Parathyroid adenoma (tissue), 2 donors: ENCODE measurements around the gene MUC20.
"Not testable (repeated sequence)": the region's sequence is repeated elsewhere in the genome, so short reads cannot be mapped to it uniquely, and the experiment has no call there.

Source experiments
- H2AFZ ChIP-seq: fragments of 300-600 bp; sonication (generic); one replicate; pipeline ENCODE4 v1.7.0; 2017; ENCODE audit warnings: antibody characterized with exemption, mild to moderate bottlenecking
- H3K27ac ChIP-seq: fragments of 300-600 bp; sonication (generic); one replicate; pipeline ENCODE4 v1.7.0; 2017
- H3K27me3 ChIP-seq: fragments of 300-600 bp; sonication (generic); one replicate; pipeline ENCODE4 v1.7.0; 2017; ENCODE audit warnings: low read length; ENCODE audit not compliant: control insufficient read depth, insufficient read depth
- H3K36me3 ChIP-seq: fragments of 300-600 bp; sonication (generic); one replicate; pipeline ENCODE4 v1.7.0; 2017; ENCODE audit warnings: low read length; ENCODE audit not compliant: control insufficient read depth, insufficient read depth
- H3K4me1 ChIP-seq: fragments of 300-600 bp; sonication (generic); one replicate; pipeline ENCODE4 v1.7.0; 2017; ENCODE audit warnings: control low read depth
- H3K4me2 ChIP-seq: fragments of 300-600 bp; sonication (generic); one replicate; pipeline ENCODE4 v1.7.0; 2017; ENCODE audit warnings: low read length
- H3K4me3 ChIP-seq: fragments of 300-600 bp; sonication (generic); one replicate; pipeline ENCODE4 v1.7.0; 2017; ENCODE audit warnings: low read depth, low read length
- H3K79me2 ChIP-seq: fragments of 300-600 bp; sonication (generic); one replicate; pipeline ENCODE4 v1.7.0; 2017; ENCODE audit warnings: control low read depth
- H3K9ac ChIP-seq: fragments of 300-600 bp; sonication (generic); one replicate; pipeline ENCODE4 v1.7.0; 2017; ENCODE audit warnings: mild to moderate bottlenecking
- H3K9me3 ChIP-seq: fragments of 300-600 bp; sonication (generic); one replicate; pipeline ENCODE4 v1.7.0; 2017; ENCODE audit warnings: low read length; ENCODE audit not compliant: control insufficient read depth
- CTCF ChIP-seq: fragments of 300-600 bp; sonication (generic); IDR thresholded peaks from one replicate; pipeline ENCODE4 v1.7.0; 2017; ENCODE audit warnings: antibody characterized with exemption, mild to moderate bottlenecking
- donor health status: primary hyperparathyroidism.

MUC20 gene

GRCh38 chr3:195767792-195768191 is 47.0 kb downstream of the MUC20 start:
- no peak overlapping the region for H2AFZ ChIP-seq
- H3K27me3 ChIP-seq: no peaks in the 10 kb centered on the region
- no peak overlapping the region for H3K27ac ChIP-seq
- H3K4me3 ChIP-seq: no peak overlapping the region
- H3K9ac ChIP-seq: no peak overlapping the region
- H3K79me2 ChIP-seq: no peaks in the 10 kb centered on the region
- no peak for TF ChIP-seq CTCF
- no peak overlapping the region for H3K4me2 ChIP-seq
- H3K36me3 ChIP-seq: no peaks in the 10 kb centered on the region
- H3K9me3 ChIP-seq: no peaks in the 10 kb centered on the region
- H3K4me1 ChIP-seq: no peaks in the 10 kb centered on the region

- Histone ChIP-seq H3K79me2 (no peaks in the 10 kb centered on the region), H3K4me1 (no peaks in the 10 kb centered on the region), H3K36me3 (no peaks in the 10 kb centered on the region), H3K27me3 (no peaks in the 10 kb centered on the region), H3K27ac (no peak overlapping the region), H3K9me3 (no peaks in the 10 kb centered on the region), H3K4me3 (no peak overlapping the region), H3K4me2 (no peak overlapping the region), H3K9ac (no peak overlapping the region), H2AFZ (no peak overlapping the region)
- no peak for TF ChIP-seq CTCF
These were observed 47.6 kb downstream of the MUC20 start for GRCh38 chr3:195768414-195768813.

GRCh38 chr3:195768831-195769303 is 48.1 kb downstream of the MUC20 start:
- Histone ChIP-seq H3K4me1 (no peaks in the 10 kb centered on the region), H3K27ac (no peak overlapping the region), H3K36me3 (no peaks in the 10 kb centered on the region), H3K27me3 (no peaks in the 10 kb centered on the region), H2AFZ (no peak overlapping the region), H3K4me2 (no peak overlapping the region), H3K79me2 (no peaks in the 10 kb centered on the region), H3K9me3 (no peaks in the 10 kb centered on the region), H3K9ac (no peak overlapping the region), H3K4me3 (no peak overlapping the region)
- no peak for TF ChIP-seq CTCF

GRCh38 chr3:195769551-195769950 is 48.8 kb downstream of the MUC20 start:
- Histone ChIP-seq H2AFZ (no peak overlapping the region), H3K9me3 (no peaks in the 10 kb centered on the region), H3K4me3 (no peak overlapping the region), H3K36me3 (no peaks in the 10 kb centered on the region), H3K4me2 (no peak overlapping the region), H3K9ac (no peak overlapping the region), H3K4me1 (no peaks in the 10 kb centered on the region), H3K27me3 (no peaks in the 10 kb centered on the region), H3K27ac (no peak overlapping the region), H3K79me2 (no peaks in the 10 kb centered on the region)
- no peak for TF ChIP-seq CTCF

- Histone ChIP-seq H3K4me2 (no peak overlapping the region), H3K27ac (no peak overlapping the region), H2AFZ (no peak overlapping the region), H3K27me3 (no peaks in the 10 kb centered on the region), H3K79me2 (no peaks in the 10 kb centered on the region), H3K9me3 (no peaks in the 10 kb centered on the region), H3K9ac (no peak overlapping the region), H3K4me1 (no peaks in the 10 kb centered on the region), H3K4me3 (no peak overlapping the region), H3K36me3 (no peaks in the 10 kb centered on the region)
- TF ChIP-seq CTCF: no peak
These were observed 49.5 kb downstream of the MUC20 start for GRCh38 chr3:195770081-195770840.

- not testable (repeated sequence) for H2AFZ ChIP-seq, H3K4me2 ChIP-seq, H3K79me2 ChIP-seq, H3K36me3 ChIP-seq, H3K9me3 ChIP-seq, H3K27ac ChIP-seq, H3K4me1 ChIP-seq, H3K9ac ChIP-seq, H3K4me3 ChIP-seq, H3K27me3 ChIP-seq
These were observed 50.3 kb downstream of the MUC20 start for GRCh38 chr3:195770841-195771645.
